HCT116 (cell line): ENCODE measurements around the gene PYDC1. TPM values are rescaled to one million over a fixed set of nuclear protein-coding genes. Genes with fewer than 3 reads are reported as not detected.

Source experiments
- ATAC-seq: fragments of 200-7000 bp; cut with Tn5 transposase; 2 replicates; pipeline ENCODE4 v1.9.1; 2020; ENCODE audit warnings: mild to moderate bottlenecking, moderate library complexity
- BruUV-seq: library from RNA; stranded (reverse); fragments of 400-500 nt; replicated peaks from 2 replicates; lab custom pipeline; 2021; lab: Mats Ljungman, UMichigan
- CTCF ChIA-PET: fragments of 300-600 bp; sonication (Branson Sonifier 250); formaldehyde crosslinking; loops from one replicate; lab custom pipeline; 2021; ENCODE audit warnings: antibody characterized with exemption; lab: Charles Lee
- POLR2A ChIA-PET: fragments of 300-600, 350-600 bp; sonication (Branson Sonifier 250); formaldehyde crosslinking; loops from one replicate; lab custom pipeline; 2021; ENCODE audit warnings: antibody characterized with exemption; lab: Charles Lee
- RAD21 ChIA-PET, 2 experiments: fragments of 300-600 bp; sonication (Branson Sonifier 250); formaldehyde crosslinking; loops; one replicate each; lab custom pipeline; 2023; ENCODE audit warnings: low total read pairs in 2 of 2; ENCODE audit not compliant: uncharacterized antibody in 2 of 2, unreplicated experiment in 2 of 2, low non-redundant PET in 1 of 2; lab: Charles Lee
- DNase-seq: peaks from one replicate; pipeline ENCODE4 v3.0.0-alpha.2; 2010; ENCODE audit warnings: low read depth, low spot score
- H2AFZ ChIP-seq: fragments of 200-600 bp; shearing (Covaris generic), sonication (generic); 2 replicates; pipeline ENCODE4 v1.6.1; 2017; ENCODE audit warnings: low read depth, mixed run types, mixed read lengths, antibody characterized with exemption, low read length; ENCODE audit not compliant: poor library complexity, severe bottlenecking
- H3K27ac ChIP-seq: 2 replicates; pipeline ENCODE4 v1.5.1; 2012; ENCODE audit warnings: low read depth, low read length
- H3K27me3 ChIP-seq: fragments of 200-600 bp; sonication (generic); 2 replicates; pipeline ENCODE4 v1.6.1; 2016; ENCODE audit warnings: mixed run types, low read length, mixed read lengths; ENCODE audit not compliant: insufficient read depth
- H3K36me3 ChIP-seq, 2 experiments: fragments of 200-500 bp in 1 of 2; fragments of 200-600 bp in 1 of 2; sonication (Bioruptor generic) in 1 of 2; sonication (generic) in 1 of 2; 2 replicates each; pipeline versions ENCODE4 v1.5.1 to v1.6.1; 2014 to 2016; ENCODE audit warnings: low read length in 2 of 2, inconsistent platforms in 1 of 2, mixed read lengths in 1 of 2, mixed run types in 1 of 2; ENCODE audit not compliant: insufficient read depth in 2 of 2, control insufficient read depth in 1 of 2
- H3K4me1 ChIP-seq, 2 experiments: fragments of 200-600 bp in 1 of 2; sonication (generic) in 1 of 2; 2 replicates each; pipeline versions ENCODE4 v1.5.1 to v1.6.1; 2012 to 2017; ENCODE audit warnings: low read length in 2 of 2, inconsistent platforms in 1 of 2, mild to moderate bottlenecking in 1 of 2, mixed read lengths in 1 of 2, mixed run types in 1 of 2, moderate library complexity in 1 of 2; ENCODE audit not compliant: insufficient read depth in 2 of 2, control insufficient read depth in 1 of 2
- H3K4me2 ChIP-seq: fragments of 200-600 bp; sonication (generic); 2 replicates; pipeline ENCODE4 v1.6.1; 2017; ENCODE audit warnings: mixed run types, low read length, mixed read lengths
- H3K4me3 ChIP-seq, 2 experiments: fragments of 200-600 bp in 1 of 2; sonication (generic) in 1 of 2; replicated peaks in 1 of 2; 2 replicates each; pipeline ENCODE4 v1.5.1; 2011 to 2016; ENCODE audit warnings: low read length in 2 of 2, control low read depth in 1 of 2, low read depth in 1 of 2, mild to moderate bottlenecking in 1 of 2, mixed read lengths in 1 of 2, mixed run types in 1 of 2
- H3K79me2 ChIP-seq: fragments of 200-600 bp; sonication (generic); 2 replicates; pipeline ENCODE4 v1.6.1; 2017; ENCODE audit warnings: mild to moderate bottlenecking, mixed run types, low read length, moderate library complexity, mixed read lengths; ENCODE audit not compliant: insufficient read depth
- H3K9ac ChIP-seq: fragments of 200-600 bp; sonication (generic); 2 replicates; pipeline ENCODE4 v1.6.1; 2016; ENCODE audit warnings: low read length, mixed read lengths
- H3K9me2 ChIP-seq: fragments of 200-600 bp; sonication (generic), shearing (Covaris generic); 2 replicates; pipeline ENCODE4 v1.6.1; 2017; ENCODE audit warnings: mixed run types, mild to moderate bottlenecking, moderate library complexity; ENCODE audit not compliant: insufficient read depth
- H3K9me3 ChIP-seq, 2 experiments: fragments of 200-500 bp in 1 of 2; fragments of 200-600 bp in 1 of 2; sonication (Bioruptor generic) in 1 of 2; sonication (generic) in 1 of 2; 2 replicates each; pipeline ENCODE4 v1.6.1; 2014 to 2017; ENCODE audit warnings: low read length in 2 of 2, mixed read lengths in 2 of 2, inconsistent platforms in 1 of 2, low read depth in 1 of 2, mild to moderate bottlenecking in 1 of 2, mixed run types in 1 of 2, moderate library complexity in 1 of 2; ENCODE audit not compliant: control insufficient read depth in 1 of 2, insufficient read depth in 1 of 2
- H4K20me1 ChIP-seq: fragments of 200-600 bp; sonication (generic), shearing (Covaris generic); 2 replicates; pipeline ENCODE4 v1.6.1; 2017; ENCODE audit warnings: mixed run types, mild to moderate bottlenecking, moderate library complexity; ENCODE audit not compliant: insufficient read depth
- CBX3 ChIP-seq: IDR thresholded peaks from 2 replicates; pipeline ENCODE4 v1.6.1; 2012; ENCODE audit warnings: low read depth
- CEBPB ChIP-seq: IDR thresholded peaks from 2 replicates; pipeline ENCODE4 v1.6.1; 2012; ENCODE audit warnings: low read depth
- ELF1 ChIP-seq: IDR thresholded peaks from 2 replicates; pipeline ENCODE4 v1.6.1; 2012; ENCODE audit warnings: low read depth, borderline replicate concordance
- EZH2 ChIP-seq: fragments of 200-600 bp; sonication (generic); IDR thresholded peaks from 2 replicates; pipeline ENCODE4 v1.6.1; 2017; ENCODE audit warnings: antibody characterized with exemption, mixed run types
- FOSL1 ChIP-seq: IDR thresholded peaks from 2 replicates; pipeline ENCODE4 v1.6.1; 2012; ENCODE audit warnings: low read depth
- JUND ChIP-seq: IDR thresholded peaks from 2 replicates; pipeline ENCODE4 v1.6.1; 2012
- REST ChIP-seq: IDR thresholded peaks from 2 replicates; pipeline ENCODE4 v1.6.1; 2012; ENCODE audit warnings: low read depth
- SRF ChIP-seq: IDR thresholded peaks from 2 replicates; pipeline ENCODE4 v1.6.1; 2012; ENCODE audit warnings: low read depth
- ZBTB33 ChIP-seq: IDR thresholded peaks from 2 replicates; pipeline ENCODE4 v1.6.1; 2011; ENCODE audit warnings: mild to moderate bottlenecking, low read length, moderate library complexity; ENCODE audit not compliant: insufficient replicate concordance; ENCODE audit errors: extremely low read depth
- ZNF274 ChIP-seq: fragments of 200-500 bp; sonication (Bioruptor generic); IDR thresholded peaks from 2 replicates; pipeline ENCODE4 v1.6.1; 2014; ENCODE audit warnings: mild to moderate bottlenecking, low read depth, low read length, inconsistent platforms
- intact Hi-C: fragments of 100-400 bp; cut with micrococcal nuclease; formaldehyde crosslinking; loops from 2 replicates; pipeline ENCODE4 v1.10.0; 2022
- total RNA-seq: library from RNA; stranded (reverse); gene quantifications from one replicate; pipeline ENCODE4 v1.2.1, GENCODE V29; 2021; ENCODE audit not compliant: unreplicated experiment

Gene PYDC1
- total RNA-seq, 1 experiment from 2014 or later: not detected

- Histone ChIP-seq H3K27ac (no peak overlapping the region), H3K79me2 (no peaks in the 10 kb centered on the region), H3K9me2 (no peaks in the 10 kb centered on the region), H3K4me3 (no peak overlapping the region), H3K4me1 (no peaks in the 10 kb centered on the region), H2AFZ (no peak overlapping the region), H4K20me1 (no peaks in the 10 kb centered on the region), H3K9me3 (no peaks in the 10 kb centered on the region), H3K9ac (no peak overlapping the region), H3K36me3 (no peaks in the 10 kb centered on the region), H3K27me3 (no peaks in the 10 kb centered on the region), H3K4me2 (no peak overlapping the region)
- intact Hi-C loops: no loop called here
- ATAC-seq: no peak
- TF ChIP-seq ZNF274: no peak
- TF ChIP-seq CBX3: no peak
- TF ChIP-seq ZBTB33: no peak
- no peak for TF ChIP-seq SRF
- TF ChIP-seq FOSL1: no peak
- TF ChIP-seq EZH2: no peak
- TF ChIP-seq ELF1: no peak
- no peak for TF ChIP-seq JUND
- no peak for TF ChIP-seq REST
- TF ChIP-seq CEBPB: no peak
- POLR2A ChIA-PET: no interaction called here
- DNase-seq: no peak
- CTCF ChIA-PET: no interaction called here
- RAD21 ChIA-PET: no interaction called here
- BruUV-seq: no TSS peak
Measured at GRCh38 chr16:31229501-31229900, 12.6 kb upstream of the PYDC1 start.
